ENCODE measurements around the gene MCRIP1.

DNA sequence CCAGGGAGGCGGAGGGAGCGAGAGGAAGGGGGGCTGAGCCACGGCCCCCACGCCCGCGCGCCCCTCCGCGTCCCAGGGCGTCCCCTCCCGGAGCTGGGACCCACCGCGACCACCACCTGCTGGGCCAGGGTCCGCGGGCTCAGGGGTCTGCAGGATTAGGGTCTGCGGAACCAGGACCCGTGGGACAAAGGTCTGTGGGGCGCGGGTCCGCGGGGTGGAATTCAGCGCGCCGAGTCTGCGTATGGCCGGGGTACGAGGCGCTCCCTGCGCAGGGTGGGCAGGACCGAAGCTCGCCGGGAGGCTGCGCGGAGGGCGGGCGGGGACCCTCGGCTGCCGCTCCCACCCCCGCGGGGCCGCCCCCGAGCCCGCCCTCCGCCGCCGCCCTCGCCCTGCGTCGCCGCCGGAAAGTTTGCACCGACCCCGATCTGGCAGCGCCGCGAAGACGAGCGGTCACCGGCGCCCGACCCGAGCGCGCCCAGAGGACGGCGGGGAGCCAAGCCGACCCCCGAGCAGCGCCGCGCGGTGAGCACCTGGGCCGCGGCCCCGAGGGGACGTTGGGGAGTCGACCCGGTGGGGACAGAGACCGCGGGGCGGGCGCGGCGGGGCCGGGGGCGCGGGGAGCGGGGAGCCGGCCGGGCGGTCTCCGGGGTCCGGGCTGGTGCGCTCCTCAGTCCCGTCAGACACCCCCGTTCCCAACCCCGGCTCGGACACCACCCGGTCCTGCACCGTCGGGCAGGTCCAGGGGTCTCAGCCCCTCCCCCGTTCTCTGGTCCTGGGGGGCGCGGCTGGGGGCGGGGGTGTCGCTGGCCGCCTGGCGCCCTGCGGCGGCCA lies 29.1 kb downstream of the MCRIP1 start, which contains the start of gene GCGR:
- TF ChIP-seq, protein P1, sequence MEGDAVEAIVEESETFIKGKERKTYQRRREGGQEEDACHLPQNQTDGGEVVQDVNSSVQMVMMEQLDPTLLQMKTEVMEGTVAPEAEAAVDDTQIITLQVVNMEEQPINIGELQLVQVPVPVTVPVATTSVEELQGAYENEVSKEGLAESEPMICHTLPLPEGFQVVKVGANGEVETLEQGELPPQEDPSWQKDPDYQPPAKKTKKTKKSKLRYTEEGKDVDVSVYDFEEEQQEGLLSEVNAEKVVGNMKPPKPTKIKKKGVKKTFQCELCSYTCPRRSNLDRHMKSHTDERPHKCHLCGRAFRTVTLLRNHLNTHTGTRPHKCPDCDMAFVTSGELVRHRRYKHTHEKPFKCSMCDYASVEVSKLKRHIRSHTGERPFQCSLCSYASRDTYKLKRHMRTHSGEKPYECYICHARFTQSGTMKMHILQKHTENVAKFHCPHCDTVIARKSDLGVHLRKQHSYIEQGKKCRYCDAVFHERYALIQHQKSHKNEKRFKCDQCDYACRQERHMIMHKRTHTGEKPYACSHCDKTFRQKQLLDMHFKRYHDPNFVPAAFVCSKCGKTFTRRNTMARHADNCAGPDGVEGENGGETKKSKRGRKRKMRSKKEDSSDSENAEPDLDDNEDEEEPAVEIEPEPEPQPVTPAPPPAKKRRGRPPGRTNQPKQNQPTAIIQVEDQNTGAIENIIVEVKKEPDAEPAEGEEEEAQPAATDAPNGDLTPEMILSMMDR (IDR thresholded peaks at IDR 0.05), result no peak
- no peak for TF ChIP-seq SIN3A (IDR thresholded peaks at IDR 0.05; ENCODE audit: borderline replicate concordance, insufficient read depth, low read depth, low read length)
- TF ChIP-seq, protein P2, sequence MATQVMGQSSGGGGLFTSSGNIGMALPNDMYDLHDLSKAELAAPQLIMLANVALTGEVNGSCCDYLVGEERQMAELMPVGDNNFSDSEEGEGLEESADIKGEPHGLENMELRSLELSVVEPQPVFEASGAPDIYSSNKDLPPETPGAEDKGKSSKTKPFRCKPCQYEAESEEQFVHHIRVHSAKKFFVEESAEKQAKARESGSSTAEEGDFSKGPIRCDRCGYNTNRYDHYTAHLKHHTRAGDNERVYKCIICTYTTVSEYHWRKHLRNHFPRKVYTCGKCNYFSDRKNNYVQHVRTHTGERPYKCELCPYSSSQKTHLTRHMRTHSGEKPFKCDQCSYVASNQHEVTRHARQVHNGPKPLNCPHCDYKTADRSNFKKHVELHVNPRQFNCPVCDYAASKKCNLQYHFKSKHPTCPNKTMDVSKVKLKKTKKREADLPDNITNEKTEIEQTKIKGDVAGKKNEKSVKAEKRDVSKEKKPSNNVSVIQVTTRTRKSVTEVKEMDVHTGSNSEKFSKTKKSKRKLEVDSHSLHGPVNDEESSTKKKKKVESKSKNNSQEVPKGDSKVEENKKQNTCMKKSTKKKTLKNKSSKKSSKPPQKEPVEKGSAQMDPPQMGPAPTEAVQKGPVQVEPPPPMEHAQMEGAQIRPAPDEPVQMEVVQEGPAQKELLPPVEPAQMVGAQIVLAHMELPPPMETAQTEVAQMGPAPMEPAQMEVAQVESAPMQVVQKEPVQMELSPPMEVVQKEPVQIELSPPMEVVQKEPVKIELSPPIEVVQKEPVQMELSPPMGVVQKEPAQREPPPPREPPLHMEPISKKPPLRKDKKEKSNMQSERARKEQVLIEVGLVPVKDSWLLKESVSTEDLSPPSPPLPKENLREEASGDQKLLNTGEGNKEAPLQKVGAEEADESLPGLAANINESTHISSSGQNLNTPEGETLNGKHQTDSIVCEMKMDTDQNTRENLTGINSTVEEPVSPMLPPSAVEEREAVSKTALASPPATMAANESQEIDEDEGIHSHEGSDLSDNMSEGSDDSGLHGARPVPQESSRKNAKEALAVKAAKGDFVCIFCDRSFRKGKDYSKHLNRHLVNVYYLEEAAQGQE (IDR thresholded peaks at IDR 0.05; ENCODE audit: insufficient read depth in 1 of 2, low read depth in 2 of 2, low read length in 1 of 2), result no peak
- TF ChIP-seq POLR2AphosphoS5 (IDR thresholded peaks at IDR 0.05; ENCODE audit: low read depth, low read length), result no peak
- TF ChIP-seq TCF7L2 (IDR thresholded peaks at IDR 0.05; ENCODE audit: low read depth, low read length), result no peak
